Stomach (tissue), 9 donors: ENCODE measurements around the gene NUMB. TPM values are rescaled to one million over a fixed set of nuclear protein-coding genes. Genes with fewer than 3 reads are reported as not detected.

Experiments used
- DNase-seq, 2 donors: peaks; one replicate each; pipeline versions ENCODE4 v3.0.0 to v3.0.0-alpha.2; 2013 to 2019
- H3K27ac ChIP-seq, 5 donors: fragments of 200-600 bp in 4 of 5; sonication (generic) in 4 of 5; one replicate each; pipeline ENCODE4 v1.5.1; 2013 to 2019; ENCODE audit warnings: mild to moderate bottlenecking in 1 of 5, moderate library complexity in 1 of 5
- H3K27me3 ChIP-seq, 3 donors: fragments of 200-600 bp; sonication (generic); one replicate each; pipeline ENCODE4 v1.5.1; 2017 to 2019; ENCODE audit warnings: mixed run types in 1 of 3
- H3K36me3 ChIP-seq, 4 donors: fragments of 200-600 bp; sonication (generic); 1 replicate in 3 of 4; 2 replicates in 1 of 4; pipeline ENCODE4 v1.5.1; 2016 to 2019
- H3K4me1 ChIP-seq, 4 donors: fragments of 200-600 bp; sonication (generic); one replicate each; pipeline ENCODE4 v1.5.1; 2016 to 2019
- H3K4me3 ChIP-seq, 4 donors: fragments of 200-600 bp; sonication (generic) in 3 of 4; one replicate each; pipeline ENCODE4 v1.5.1; 2016 to 2019; ENCODE audit warnings: mild to moderate bottlenecking in 1 of 4
- H3K9me3 ChIP-seq, 4 donors: fragments of 200-600 bp; sonication (generic); one replicate each; pipeline ENCODE4 v1.5.1; 2016 to 2019
- CTCF ChIP-seq, 7 experiments: fragments of 450-650 bp in 4 of 7; fragments of 200-600 bp in 3 of 7; sonication (generic) in 3 of 7; IDR thresholded peaks; one replicate each; pipeline ENCODE4 v1.5.1; 2016 to 2019; ENCODE audit warnings: antibody characterized with exemption in 7 of 7, control low read depth in 2 of 7, mild to moderate bottlenecking in 1 of 7
- EP300 ChIP-seq: sonication (generic); formaldehyde crosslinking; IDR thresholded peaks from one replicate; pipeline ENCODE4 v1.6.1; 2017; ENCODE audit warnings: antibody characterized with exemption
- POLR2A ChIP-seq, 4 donors: fragments of 450-650 bp; IDR thresholded peaks; one replicate each; pipeline ENCODE4 v1.6.1; 2016; ENCODE audit warnings: antibody characterized with exemption in 4 of 4, control low read depth in 2 of 4, mild to moderate bottlenecking in 1 of 4, moderate library complexity in 1 of 4
- POLR2AphosphoS5 ChIP-seq, 3 donors: sonication (generic); formaldehyde crosslinking; IDR thresholded peaks; one replicate each; pipeline ENCODE4 v1.6.1; 2016; ENCODE audit warnings: antibody characterized with exemption in 3 of 3
- WGBS, 5 donors: extraction: QIAGEN DNeasy Blood & Tissue Kit in 3 of 5; methylation state at CpG; one replicate each; pipeline versions ENCODE4 v1.1.5 to v1.1.7; 2013 to 2018; 5-methylcytosine and 5-hydroxymethylcytosine counted together
- intact Hi-C: fragments of 100-400 bp; cut with DNase I; formaldehyde crosslinking; loops from one replicate; pipeline ENCODE4 v1.15.1; 2023; ENCODE audit warnings: low total_unique reads
- polyA plus RNA-seq, 3 donors: library from polyadenylated mRNA; stranded (reverse); fragments of 200-250 nt; gene quantifications; one replicate each; pipeline ENCODE4 v1.2.3, GENCODE V29; 2013
- total RNA-seq, 5 donors: library from RNA; depleted of rRNA; stranded (reverse); fragments of >200 nt; gene quantifications; one replicate each; pipeline versions ENCODE4 v1.1.0 to v1.2.3, GENCODE V29; 2014 to 2016
- donor health status: healthy with polysubstance abuse.
- donor health status: Bipolar disorder and iron deficiency.
- donor health status: healthy.

Gene NUMB
- total and polyA plus RNA-seq, 8 donors = 26.4 to 135 (median 50.0) TPM

DNA sequence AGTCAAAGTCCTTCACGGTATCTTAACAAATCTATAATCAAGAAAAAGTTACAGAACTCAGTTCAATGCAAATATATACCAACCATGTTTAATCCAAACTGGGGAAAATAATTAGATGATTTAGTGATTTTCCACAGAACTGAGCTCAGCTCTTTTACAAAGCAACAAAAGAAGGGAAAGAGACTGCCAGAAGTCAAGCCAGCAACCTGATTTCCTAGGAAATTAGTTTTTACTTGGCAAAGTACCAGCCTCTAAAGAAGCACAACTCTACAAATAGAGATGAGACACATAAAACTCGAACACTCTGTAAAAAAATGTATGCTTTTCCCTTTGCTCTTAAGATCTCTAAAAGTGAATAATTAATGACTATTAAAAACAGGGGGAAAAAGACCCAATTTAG, 19.4 kb downstream of the NUMB start:
- Histone ChIP-seq H3K4me1 (peaks cover 3 to 44% (median 23%) of the 10 kb centered on the region in 4 donors), H3K27ac (no peak overlapping the region), H3K36me3 (no peaks in the 10 kb centered on the region), H3K27me3 (no peaks in the 10 kb centered on the region), H3K9me3 (no peaks in the 10 kb centered on the region), H3K4me3 (no peak overlapping the region)
- no peak for DNase-seq
- TF ChIP-seq CTCF (IDR thresholded peaks at IDR 0.05) = no peak
- TF ChIP-seq EP300 = no peak
- no peak for TF ChIP-seq POLR2A (IDR thresholded peaks at IDR 0.05)
- intact Hi-C loops = no loop called here
- 21 to 56% (median 40%) methylated on average over 2 of the region's 2 CpGs for WGBS, 5 donors

GRCh38 chr14:73437206-73437605, 21.1 kb downstream of the NUMB start:
- no peaks in the 10 kb centered on the region for H3K36me3 ChIP-seq
- peaks cover 10 to 62% (median 28%) of the 10 kb centered on the region in 4 donors for H3K4me1 ChIP-seq
- H3K27me3 ChIP-seq = no peaks in the 10 kb centered on the region
- WGBS, 5 donors = 91 to 97% (median 97%) methylated on average over 2 of the region's 2 CpGs
- intact Hi-C loops = no loop called here
- H3K9me3 ChIP-seq = no peaks in the 10 kb centered on the region
- TF ChIP-seq POLR2AphosphoS5 (IDR thresholded peaks at IDR 0.05) (no peak), CTCF (IDR thresholded peaks at IDR 0.05) (no peak), EP300 (no peak), POLR2A (IDR thresholded peaks at IDR 0.05) (no peak)
- DNase-seq = no peak
- no peak overlapping the region for H3K27ac ChIP-seq
- H3K4me3 ChIP-seq = no peak overlapping the region

GRCh38 chr14:73432124-73432523, 26.2 kb downstream of the NUMB start:
- peaks cover 18 to 71% (median 39%) of the 10 kb centered on the region in 4 donors for H3K4me1 ChIP-seq
- H3K27ac ChIP-seq = no peak overlapping the region
- no peaks in the 10 kb centered on the region for H3K36me3 ChIP-seq
- no peak for TF ChIP-seq POLR2AphosphoS5 (IDR thresholded peaks at IDR 0.05)
- no peak for TF ChIP-seq CTCF (IDR thresholded peaks at IDR 0.05)
- no peak for TF ChIP-seq EP300
- TF ChIP-seq POLR2A (IDR thresholded peaks at IDR 0.05) = no peak
- DNase-seq = no peak
- WGBS, 5 donors = 47 to 69% (median 52%) methylated on average over 3 of the region's 3 CpGs
- H3K4me3 ChIP-seq = no peak overlapping the region
- intact Hi-C loops = no loop called here
- H3K9me3 ChIP-seq = no peaks in the 10 kb centered on the region
- no peaks in the 10 kb centered on the region for H3K27me3 ChIP-seq

GRCh38 chr14:73428353-73428824, 30.0 kb downstream of the NUMB start:
- Histone ChIP-seq H3K27ac (peak overlapping the region; percentile 9 to 54 (median 30)), H3K4me1 (peaks cover 29 to 83% (median 54%) of the 10 kb centered on the region in 4 donors), H3K9me3 (no peaks in the 10 kb centered on the region), H3K27me3 (no peaks in the 10 kb centered on the region), H3K4me3 (no peak overlapping the region), H3K36me3 (peaks cover 0 to 2% (median 0%) of the 10 kb centered on the region in 4 donors)
- 19 to 54% (median 33%) methylated on average over 5 of the region's 5 CpGs for WGBS, 5 donors
- no peak for TF ChIP-seq CTCF (IDR thresholded peaks at IDR 0.05)
- TF ChIP-seq POLR2A (IDR thresholded peaks at IDR 0.05) = no peak
- intact Hi-C loops = no loop called here
- peak; percentile 32 to 56 for DNase-seq
